Inflammatory macrophage (primary cell): ENCODE measurements around the gene MAN2B2.

Source experiments
- DNase-seq, 2 donors: peaks; one replicate each; pipeline ENCODE4 v3.0.0-alpha.2; 2020 to 2022

MAN2B2 gene

GRCh38 chr4:6568148-6568547 is 6.8 kb upstream of the MAN2B2 start:
- no peak for DNase-seq

- no peak for DNase-seq
Observed at GRCh38 chr4:6568689-6569332, 6.2 kb upstream of the MAN2B2 start.

GRCh38 chr4:6571608-6572007 is 3.4 kb upstream of the MAN2B2 start:
- no peak for DNase-seq

- no peak for DNase-seq
Observed at GRCh38 chr4:6573551-6573950, 1.4 kb upstream of the MAN2B2 start.

- DNase-seq: no peak
Observed at GRCh38 chr4:6573986-6574746, 823 bp upstream of the MAN2B2 start.

DNA sequence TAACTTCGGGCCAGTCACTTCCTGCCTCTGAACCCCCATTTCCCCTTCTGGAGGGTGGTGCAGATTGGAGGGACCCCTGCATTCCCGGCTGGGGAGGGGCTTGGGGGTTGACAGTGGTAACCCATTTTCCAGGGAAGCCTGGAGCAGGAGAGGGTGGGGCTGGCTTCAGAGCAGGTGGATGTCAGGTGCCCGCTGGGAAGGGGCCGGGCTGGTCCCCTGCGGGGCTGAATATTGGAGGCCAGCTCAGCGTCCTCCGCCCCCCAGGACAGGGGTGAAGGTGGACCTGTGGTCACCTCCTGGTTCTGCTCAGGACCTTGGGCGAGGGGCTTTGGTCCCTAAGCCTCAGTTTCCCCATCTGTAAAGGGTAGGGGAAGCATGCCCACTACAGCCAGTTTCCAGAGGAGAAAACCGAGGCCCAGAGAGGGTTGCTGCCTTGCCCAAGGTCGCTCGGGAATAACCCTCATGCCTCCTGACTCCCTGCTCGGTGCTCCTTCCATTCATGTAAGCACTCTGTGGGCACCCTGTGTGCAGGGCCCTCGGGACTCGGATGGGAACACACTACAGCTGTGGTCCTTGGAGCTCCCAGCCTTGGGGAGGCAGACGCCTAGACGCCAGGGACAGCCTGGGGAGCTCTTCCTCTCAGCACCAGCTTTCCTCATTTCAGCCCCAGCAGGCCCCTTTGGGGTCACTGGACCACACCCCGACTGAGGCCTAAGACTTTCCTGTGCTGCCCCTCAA is 683 bp downstream of the MAN2B2 start:
- no peak for DNase-seq

GRCh38 chr4:6576512-6576911 is 1.5 kb downstream of the MAN2B2 start:
- DNase-seq: no peak

DNA sequence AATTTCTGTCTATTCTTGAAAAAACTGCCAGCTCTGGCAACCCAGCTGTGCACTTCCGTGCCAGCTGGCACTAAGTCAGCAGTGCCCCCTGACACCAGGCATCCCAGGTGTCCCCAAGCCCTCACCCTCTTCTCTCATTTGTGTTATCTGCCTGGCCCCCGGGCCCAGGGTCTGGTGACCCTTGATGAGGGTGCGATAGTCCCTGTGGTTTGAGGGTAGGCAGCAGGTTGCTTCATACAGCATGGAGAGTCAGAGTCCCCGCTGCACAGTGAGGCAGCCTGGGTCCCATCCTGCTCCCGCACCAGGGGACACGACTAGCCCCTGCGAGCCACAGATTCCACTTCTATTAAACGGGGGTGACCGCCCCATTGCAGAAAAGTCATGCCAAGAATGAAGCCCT is 1.9 kb downstream of the MAN2B2 start:
- no peak for DNase-seq

DNA sequence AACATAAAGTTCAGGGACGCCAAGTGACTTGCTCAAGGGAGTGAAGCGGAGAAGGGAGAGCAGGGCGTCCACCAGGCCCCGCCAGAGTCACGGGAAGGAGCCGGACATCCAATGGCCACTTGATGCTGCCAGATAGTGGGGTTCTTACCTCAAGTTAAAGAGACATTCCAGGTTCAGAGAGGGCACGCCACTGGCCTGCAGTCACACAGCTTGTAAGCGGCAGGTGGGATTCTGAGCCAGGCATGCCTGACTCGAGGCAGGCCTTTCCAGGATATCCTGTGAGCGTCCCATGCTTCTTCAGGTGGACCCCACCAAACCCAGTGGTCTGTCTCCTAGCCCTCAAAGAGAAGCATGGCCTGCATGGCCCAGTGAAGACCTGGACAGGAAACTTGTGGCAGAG is 2.4 kb downstream of the MAN2B2 start:
- no peak for DNase-seq

DNA sequence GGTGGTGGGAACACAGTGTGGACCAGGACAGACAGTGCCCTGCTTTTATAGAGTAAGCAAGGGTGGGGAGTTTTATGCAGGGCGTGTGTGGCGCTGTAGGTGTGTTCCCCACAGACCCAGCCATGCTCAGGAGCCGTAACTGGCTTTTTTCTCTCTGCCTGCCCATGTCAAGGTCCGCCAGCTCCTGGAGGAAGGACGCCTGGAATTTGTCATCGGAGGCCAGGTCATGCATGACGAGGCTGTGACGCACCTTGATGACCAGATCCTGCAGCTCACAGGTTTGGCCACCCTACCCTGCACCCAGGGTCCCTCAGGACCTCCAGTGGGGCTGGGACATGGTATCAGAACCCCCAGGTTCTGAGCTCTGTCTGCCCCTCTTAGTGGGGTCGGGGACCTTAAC is 3.2 kb downstream of the MAN2B2 start:
- DNase-seq: no peak

DNA sequence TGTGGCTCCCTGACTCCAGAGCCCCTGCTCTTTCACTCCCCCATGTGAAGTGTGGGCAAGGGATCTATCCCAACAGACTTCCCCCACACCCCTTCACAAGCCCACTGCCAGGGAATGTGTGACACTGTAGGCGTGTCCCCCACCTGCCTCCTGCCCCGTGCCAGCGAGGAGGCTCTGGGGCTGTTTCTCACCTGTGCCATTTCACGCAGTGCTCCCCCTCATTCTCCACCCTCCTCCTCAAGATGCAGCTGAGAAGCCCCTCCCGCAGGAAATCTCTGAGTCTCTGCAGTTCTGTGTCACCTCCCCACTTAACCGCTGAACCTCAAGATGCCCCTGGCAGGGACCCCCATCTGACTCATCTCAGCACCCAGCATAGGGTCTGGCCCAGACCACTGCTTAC is 5.4 kb downstream of the MAN2B2 start:
- DNase-seq: no peak

DNA sequence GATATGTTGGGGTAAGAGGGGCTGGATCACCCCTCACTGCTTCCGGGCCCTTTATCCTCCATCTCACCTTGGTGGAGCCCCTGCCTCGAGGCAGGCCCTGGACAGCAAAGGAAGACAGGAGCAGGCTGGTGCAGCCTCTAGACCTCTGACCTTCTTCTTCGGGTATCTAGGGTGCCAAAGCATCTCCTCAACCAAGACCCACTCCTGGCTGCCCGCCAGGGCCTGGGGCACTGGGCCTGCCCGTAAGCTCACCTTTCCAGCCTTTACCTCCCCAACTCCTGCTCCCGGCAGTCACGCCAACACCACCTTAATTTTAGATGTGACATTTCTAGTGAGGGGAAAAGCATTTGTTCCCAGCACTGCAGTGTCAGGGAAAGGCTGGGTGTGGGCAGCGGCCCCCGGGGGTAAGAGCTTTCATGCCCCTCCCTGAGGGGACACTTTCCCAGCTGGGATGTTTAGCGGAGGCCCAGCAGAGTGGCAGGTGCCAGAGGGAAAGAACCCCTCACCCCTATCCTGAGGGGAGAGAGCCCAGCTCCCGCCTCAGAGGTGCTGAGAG is 6.7 kb downstream of the MAN2B2 start:
- no peak for DNase-seq

DNA sequence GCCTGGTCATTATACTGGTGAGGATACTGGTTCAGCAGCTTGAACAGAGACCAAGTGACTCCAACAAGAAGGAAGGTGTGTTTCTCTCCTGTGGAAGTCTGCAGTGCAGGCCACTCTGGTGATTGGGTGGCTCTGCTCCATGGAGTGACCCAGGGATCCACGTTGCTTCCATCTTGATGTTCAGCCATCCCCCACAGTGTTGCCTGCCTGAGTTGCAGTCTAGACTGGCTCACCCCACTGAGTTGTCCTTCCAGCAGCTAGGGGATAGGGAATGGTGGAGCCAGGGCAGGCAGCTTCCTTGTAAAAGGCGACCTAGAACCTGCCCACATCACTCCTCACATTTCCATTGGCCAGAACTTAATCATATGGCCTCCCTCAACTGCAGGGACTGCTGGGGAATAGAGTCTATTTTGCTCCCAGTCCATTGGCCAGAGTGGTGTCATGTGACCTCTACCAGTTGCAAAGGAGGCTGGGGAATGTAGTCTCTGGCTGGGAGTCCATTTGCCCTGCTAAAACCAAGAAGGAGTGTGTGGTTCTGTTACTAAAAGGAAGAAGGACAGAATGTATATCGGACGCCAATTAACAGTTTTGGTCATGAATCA is 8.0 kb downstream of the MAN2B2 start:
- DNase-seq: peak in 1 of 2 donors; percentile 21

DNA sequence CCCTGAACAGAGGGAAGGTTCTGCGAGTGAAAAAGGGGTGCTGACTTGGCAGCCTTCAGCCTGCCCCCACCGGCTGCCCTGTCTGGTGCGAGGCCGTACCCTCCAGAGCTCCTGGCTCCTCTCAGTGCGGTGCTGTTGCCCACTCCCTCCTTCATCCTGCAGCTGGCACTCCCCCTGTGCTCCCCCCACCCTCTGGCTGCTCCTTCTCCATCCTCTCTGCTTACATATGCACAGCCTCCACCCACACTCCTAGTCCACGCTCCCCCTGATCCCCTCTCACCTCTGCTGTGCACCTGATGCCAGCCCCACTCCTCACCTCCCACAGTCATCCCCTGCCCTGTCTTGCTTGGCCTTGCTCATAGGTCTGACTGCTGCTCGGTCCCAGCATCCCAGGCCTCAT is 9.9 kb downstream of the MAN2B2 start:
- DNase-seq: no peak

GRCh38 chr4:6586715-6587325 is 11.8 kb downstream of the MAN2B2 start:
- DNase-seq: no peak

DNA sequence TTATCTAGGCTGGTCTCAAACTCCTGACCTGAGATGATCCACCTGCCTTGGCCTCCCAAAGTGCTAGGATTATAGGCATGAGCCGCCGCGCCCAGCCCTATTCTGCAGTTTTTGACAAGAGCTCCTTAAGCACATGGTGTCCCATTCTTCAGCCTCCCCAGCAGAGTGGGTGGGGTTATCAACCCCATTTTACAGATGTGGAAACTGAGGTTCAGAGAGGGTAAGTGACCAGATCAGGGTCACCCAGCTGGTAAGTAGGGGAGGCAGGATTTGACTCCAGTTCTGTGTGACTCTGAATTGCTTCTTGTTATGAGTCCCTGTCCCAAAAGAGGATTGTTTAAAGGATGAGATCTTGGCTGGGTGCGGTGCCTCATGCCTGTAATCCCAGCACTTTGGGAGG is 14.5 kb downstream of the MAN2B2 start:
- no peak for DNase-seq

DNA sequence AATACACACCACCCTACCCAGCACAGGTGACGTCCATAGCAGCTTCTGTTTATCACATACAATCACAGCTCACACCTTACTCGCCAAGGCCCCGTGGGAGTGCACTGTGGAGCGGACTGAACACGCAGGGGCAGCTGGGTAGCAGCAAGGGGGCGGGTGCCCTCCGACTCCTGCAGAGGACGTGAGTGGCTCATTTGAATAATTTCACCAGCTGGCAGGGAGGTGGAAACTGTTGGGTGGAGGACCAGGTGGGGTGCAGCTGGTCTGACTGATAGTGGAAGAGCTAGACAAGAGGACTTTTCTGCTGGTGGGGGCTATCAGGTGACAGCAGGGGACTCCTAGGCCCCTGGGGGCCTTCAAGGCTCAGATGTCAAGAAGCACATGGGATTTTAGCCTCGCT is 16.3 kb downstream of the MAN2B2 start:
- DNase-seq: no peak

DNA sequence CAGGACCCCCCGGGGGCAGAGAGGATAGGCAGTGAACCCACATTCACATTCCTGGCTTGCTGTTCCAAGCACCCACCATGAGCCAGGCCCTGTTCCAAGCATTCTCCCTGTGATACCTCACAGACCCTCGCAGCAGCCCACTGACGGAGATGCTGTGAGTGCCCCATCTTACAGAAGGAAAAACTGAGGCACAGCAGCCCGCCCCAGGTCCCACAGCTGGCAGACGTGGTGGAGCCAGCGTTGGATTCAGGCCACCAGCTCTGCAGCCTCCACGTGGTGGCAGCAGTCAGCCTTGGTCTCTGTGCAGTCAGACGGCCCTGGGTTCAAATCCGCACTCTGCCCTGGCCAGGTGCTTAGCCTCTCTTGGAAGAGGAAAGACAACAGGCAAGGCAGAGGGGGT is 16.8 kb downstream of the MAN2B2 start:
- DNase-seq: no peak

DNA sequence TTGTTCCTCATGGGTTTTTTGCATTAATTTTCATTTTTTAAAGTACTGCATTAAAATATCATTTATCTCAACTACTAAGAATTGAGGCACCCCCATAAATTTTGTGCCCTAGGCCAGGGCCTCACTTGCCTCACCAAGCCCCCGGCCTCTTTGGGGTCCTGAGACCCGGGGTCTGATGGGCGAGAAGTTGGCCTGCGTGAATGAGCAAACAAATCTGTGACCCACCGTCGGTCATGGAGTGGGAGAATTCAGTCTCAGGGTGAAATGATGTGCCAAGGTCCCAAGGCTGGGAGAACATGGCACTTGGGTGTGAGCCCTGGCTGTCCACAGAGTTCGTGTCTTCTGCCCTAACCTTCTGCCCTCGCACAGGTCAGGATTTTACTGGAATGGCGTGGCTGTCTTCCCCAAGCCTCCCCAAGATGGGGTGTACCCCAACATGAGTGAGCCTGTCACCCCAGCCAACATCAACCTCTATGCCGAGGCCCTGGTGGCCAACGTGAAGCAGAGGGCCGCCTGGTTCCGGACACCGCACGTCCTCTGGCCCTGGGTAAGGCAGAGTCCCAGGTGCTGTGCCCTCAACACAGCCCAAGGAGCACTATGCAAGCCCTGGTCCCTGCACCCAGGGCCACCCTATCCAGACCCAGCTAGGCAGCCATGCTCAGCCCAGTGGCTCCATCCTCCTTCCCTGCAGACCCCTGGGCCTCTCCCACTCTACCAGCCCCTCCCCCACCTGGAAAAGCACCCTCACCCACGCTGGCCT is 18.0 kb downstream of the MAN2B2 start:
- no peak for DNase-seq

DNA sequence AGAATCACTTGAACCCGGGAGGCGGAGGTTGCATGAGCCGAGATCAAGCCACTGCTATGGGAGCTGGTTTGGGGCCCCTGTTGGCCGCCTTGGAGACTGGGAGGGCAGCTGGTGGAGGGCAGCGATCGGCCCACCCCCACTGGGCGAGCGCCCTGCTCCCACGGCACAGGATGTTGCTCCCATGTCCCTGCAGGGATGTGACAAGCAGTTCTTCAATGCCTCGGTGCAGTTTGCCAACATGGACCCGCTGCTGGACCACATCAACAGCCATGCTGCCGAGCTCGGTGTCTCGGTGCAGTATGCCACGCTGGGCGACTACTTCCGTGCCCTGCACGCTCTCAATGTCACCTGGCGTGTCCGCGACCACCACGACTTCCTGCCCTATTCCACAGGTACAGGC is 19.4 kb downstream of the MAN2B2 start:
- DNase-seq: no peak

GRCh38 chr4:6594826-6595355 is 19.9 kb downstream of the MAN2B2 start:
- DNase-seq: no peak
